HG03175 (cell line): ENCODE data around the gene SMYD3.
A peak's percentile ranks its signal among the peaks of the same experiment; 100 is the strongest.

Source experiments
- ATAC-seq: cut with Tn5 transposase; IDR thresholded peaks from one replicate; pipeline ENCODE4 v1.9.1; 2021; ENCODE audit warnings: mild to moderate bottlenecking, moderate library complexity; ENCODE audit not compliant: unreplicated experiment

The SMYD3 gene

DNA sequence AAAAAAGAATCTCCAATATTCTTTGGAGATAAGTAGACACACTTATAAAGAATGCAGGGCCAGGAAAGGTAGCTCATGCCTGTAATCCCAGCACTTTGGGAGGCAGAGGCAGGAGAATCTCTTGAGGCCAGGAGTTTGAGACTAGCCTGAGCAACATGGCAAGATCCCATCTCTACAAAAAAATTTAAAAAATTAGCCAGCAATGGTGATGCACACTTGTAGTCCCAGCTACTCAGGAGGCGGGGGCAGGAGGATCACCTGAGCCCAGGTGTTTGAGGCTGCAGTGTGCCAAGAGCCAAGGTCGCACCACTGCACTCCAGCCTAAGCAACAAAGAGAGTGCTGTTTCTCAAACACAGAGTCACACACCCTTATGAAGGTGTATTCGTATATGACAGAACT, 385.0 kb downstream of the SMYD3 start:
- ATAC-seq = no peak

DNA sequence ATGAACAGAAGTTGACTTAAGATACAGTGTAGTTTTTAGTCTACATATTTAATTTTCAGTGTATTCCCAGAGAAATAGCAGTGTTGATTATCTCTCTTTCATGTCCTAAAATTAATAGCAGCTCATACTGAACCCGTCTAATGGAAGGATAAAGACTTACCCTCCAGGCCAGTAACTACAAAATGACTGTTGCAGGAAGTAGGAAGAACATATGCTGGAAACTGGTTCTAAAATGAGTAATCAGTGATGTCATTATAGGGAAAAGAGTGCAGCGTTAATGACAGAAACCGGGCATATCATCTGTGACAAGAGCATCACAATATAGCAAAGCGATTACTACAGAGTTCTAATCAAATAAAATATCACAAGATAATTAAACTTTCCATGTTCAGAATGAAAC, 385.5 kb downstream of the SMYD3 start:
- ATAC-seq = no peak

DNA sequence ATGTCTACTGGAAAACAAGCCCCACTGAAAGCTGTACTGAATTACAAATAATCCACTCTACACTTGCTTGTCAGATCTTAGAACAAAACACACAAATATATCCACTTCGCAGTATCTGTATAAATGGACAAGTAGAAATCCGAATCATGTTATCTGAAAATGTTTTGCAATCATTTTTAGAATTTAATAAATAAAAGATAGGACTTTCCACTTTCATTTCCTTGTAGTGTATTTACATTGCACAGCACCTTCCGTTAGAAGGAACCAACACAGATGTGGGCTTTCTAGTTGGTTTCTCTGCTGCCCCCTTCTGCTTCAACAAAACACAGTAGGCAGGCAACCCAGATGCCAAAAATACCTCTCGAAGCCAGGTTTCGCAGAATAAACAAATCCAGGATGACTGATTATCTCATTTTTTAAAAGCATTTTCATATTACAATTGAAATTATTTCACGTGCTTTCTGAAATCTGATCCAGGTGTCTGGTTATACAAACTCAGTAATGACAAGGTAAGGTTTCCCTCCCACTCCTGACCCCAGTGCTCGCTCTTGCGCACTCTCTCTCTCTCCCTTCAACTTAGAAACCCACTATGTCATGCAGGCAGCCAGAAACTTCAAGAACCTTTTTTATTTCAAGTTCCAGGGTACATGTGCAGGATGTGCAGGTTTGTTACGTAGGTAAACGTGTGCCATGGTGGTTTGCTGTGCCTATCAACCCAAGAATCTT, 389.9 kb downstream of the SMYD3 start:
- ATAC-seq = peak; percentile 95

DNA sequence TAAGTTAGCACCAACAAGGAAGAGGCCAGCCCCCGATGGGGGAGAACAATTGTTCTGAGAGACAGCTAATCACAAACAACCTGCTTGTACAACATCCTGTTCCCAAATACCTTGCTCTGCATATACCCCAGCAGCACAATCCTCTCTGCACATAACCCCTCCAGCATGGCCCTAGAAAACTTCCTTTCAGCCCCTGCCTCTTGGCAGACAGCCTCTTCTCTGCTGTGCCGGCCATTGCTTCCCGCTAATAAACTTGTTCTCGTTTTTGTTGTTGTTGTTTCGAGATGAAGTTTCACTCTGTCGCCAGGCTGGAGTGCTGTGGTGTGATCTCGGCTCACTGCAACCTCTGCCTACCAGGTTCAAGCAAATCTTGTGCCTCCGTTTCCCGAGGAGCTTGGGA, 392.7 kb downstream of the SMYD3 start:
- no peak for ATAC-seq

DNA sequence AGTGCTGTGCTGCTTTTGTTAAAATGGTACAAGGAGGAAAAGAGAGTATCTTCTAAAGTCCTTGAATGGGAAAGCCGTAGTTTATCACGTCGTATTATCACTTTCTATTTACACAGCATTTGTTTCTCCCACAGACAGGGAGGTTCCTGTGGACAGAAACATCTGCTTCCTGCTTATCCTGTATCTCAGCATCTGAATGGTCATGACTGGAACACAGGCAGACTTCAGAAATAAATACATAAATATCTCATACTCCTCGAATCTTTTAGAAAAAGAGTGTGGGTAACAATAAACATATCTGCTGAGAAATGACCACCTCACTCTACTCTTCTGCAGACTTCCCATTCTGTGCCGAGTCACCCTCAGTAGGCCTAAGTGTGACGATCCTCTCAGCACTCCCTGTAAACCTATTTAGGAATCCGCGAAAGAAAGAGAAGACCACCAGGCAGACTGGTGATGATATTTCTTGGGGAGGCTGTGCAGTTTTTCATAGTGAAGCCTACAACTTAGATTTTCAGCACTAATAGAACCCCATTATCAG, 393.5 kb downstream of the SMYD3 start:
- ATAC-seq = no peak

DNA sequence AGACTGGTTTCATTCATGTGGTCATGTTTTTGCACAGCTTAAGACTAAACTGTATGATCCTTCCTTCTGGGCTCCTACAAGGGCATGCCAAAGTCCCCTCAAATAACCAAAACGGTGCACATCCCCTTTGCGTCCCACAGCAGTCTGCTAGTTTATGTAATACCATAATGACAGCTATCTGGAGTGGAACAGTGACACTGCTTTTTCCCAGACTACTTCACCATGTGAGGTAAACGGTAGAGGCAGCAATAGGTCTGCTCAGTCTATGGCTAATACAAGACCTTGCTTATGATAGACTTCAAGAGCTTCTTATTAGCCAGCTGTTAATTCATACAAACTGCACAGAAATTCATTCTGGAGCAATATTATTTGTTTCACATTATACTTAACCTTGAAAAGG, 395.5 kb downstream of the SMYD3 start:
- no peak for ATAC-seq

DNA sequence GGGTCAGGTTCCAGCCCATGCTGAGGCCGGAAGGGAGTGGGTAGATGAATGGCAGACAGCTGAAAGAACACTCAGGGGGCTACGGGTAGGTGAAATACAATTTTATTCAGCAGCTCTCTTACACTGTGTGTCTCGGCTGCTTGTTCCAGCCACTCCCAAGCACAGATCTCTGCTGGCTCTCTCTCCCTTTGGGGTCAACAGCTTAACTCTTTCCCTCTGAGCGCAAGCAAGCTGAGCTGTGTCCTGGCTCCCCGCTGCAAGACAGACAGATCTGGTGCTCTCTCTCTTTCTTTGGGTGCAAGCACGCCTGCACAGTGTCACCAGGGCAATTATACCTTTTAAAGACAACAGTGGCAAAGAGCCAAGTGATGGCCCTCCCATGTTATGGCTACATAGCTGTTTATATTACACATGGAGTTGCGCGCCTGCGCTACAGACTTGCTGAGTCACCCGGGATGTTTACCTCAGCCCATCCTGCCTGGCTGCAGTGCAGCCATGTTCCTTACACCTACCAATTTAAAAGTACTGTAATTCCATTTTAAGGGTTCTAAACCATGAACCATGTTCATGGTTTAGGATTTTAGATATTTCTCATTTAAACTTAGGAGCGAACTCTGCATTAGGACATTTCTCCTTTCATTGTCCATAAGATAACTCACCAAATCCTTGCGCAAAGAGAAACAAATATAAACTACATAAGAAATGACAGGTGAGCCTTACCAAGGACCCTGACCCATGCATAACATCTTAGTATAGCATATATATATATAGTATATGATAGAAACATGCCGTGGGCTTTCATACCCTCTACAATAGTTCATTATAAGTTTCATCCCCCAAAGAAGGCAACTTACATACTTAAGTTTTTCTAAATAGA, 396.5 kb downstream of the SMYD3 start:
- ATAC-seq = no peak

DNA sequence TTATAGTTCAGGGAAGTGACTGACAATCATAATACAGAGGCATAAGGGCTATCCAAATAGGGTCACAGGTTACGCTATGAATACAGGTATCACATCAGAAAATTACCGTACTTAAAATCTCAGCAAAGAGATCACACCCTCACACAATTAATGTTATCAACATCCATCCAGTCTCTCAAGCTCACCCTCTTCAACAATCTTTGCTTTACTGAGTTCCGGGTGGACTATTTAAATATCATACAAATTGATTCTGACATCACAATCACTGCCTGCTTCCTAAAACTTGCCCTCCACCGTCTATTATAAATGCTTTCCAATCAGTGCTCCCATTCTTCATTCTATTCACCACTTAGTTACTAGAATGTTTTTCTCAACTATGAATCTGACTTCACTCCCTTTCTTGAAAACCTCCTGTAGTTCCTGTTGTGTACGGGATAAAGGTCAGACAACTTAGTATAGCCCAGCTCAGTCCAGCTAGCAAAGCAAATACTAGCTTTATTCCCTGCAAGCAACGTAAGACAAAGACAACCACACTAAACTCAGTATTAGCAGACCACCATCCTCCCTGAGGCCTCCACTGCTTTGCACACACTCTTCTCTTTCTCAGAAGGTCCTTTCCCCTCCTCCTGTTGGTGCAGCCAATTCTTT, 398.7 kb downstream of the SMYD3 start:
- ATAC-seq = no peak

DNA sequence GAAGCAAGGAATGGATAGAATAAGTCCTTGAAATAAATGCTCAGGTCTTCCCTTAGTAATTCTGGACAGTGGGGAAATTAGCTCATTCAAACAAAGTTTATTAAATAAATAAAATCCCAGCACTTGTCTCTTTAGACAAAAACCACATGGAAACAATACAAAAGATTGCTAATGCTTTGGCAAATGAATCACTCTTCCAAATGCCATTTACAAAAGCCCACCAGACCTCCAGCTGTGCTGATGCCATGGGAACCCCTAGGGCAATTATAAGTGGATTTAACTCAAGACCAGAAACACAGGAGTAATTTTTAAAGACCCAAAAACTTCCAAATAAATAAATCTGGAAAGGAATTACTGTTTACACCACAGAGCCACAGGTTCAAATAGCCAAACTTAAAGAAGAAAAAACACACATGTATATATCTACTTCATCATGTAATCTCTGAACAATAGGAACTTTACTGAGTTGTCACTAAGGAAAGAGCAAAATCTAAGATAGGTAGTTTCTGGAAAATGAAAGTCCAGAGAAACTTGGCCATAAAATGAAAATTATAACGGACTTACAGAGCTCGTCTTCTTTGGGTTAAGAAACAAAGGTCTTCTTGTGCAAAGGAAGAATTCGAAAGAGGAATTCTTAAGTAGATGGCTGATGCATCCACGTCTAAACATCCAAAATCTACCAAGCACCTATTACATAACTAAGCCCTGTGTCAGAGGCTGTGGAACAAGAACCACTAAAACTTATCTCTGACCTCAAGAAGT, 399.4 kb downstream of the SMYD3 start:
- no peak for ATAC-seq

DNA sequence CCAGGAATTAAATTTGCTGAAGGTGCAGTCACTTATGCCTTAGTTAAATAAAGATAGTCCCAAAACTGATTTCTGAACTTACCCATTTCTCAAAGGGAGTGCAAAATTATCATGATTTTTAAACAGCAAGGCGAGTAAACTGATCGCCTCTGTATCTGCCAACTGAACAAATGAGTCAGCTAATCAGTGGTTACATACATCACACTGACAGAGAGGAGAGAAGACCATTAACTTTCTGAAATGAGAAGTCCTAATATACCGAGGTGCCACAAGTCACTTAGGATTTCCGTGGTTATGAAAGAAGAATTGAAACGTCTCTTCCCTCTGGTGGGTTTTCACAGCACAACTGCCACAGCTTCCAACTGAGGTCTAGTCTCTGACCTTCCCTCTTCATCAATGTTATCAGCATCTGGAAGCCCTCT, 400.7 kb downstream of the SMYD3 start:
- ATAC-seq = peak; percentile 94

DNA sequence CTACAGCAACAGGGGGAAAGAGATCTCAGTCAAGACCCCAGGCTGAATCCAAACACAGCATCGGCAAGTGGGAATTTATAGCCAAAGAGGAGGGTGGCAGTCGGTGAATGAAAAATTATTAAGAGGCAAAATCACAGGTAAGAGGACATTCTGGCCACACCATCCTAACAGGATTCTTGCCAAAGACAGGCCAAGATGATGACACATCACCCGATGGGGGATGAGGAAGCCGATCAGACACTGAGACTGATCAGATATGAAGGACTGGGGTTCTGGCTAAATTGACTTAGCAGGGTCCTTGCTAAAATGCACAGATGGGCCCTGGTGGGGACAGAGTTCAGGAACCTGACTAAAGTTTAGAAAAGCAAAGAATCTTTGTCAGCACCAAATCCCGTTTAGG, 402.2 kb downstream of the SMYD3 start:
- ATAC-seq = no peak

DNA sequence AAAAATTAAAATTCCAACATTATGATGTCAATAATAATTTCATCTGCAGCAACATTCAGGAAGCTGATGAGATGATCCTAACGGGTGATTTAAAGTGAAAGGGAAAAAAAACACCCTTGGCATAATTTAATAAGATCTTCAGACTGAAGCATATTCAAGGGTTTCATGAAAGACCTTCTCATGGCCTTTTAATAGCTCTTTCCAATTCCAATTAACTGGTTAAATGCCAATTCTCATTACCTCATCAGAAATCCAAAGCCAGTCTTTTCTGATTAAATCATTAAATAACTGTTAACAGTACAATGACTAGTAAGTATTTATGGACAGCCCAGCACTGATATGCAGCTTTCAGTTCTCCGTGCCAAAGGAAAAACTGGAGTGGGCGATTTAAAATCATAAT, 407.5 kb downstream of the SMYD3 start:
- no peak for ATAC-seq

DNA sequence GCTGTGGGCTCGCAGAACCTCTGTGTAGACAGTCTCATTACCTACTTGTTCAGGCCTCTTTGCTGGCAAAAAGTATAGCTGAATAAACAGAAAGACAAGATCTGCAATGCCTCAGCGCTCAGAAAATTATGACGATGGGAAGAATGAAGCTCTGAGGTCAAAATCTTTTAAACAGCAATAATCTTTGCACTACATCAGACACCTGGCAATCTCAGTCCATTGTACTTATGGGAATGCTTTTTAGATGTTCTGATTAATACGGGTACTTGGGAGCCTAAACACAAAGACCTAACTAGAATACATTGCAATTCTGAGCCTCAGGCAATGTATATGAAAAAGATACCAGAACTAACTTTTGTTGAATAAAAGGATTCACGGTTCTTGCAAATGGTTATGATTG, 410.7 kb downstream of the SMYD3 start:
- no peak for ATAC-seq

DNA sequence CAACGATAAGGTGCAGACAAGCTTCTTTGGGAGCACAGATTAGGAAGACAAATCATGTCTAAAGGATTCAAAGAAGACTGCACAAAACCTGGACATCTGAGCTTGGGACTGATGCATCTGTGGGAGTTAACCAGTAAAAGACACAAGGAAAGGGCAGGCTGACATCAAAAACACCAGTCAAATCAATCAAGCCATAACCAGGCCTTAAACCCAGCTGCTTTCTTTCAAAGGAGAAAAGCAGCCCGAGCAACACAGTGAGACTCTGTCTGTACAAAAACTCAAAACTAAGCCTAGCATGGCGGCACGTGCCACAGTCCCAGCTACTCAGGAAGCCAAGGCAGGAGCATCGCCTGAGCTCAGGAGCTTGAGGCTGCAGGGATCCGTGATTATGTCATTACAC, 411.6 kb downstream of the SMYD3 start:
- no peak for ATAC-seq

DNA sequence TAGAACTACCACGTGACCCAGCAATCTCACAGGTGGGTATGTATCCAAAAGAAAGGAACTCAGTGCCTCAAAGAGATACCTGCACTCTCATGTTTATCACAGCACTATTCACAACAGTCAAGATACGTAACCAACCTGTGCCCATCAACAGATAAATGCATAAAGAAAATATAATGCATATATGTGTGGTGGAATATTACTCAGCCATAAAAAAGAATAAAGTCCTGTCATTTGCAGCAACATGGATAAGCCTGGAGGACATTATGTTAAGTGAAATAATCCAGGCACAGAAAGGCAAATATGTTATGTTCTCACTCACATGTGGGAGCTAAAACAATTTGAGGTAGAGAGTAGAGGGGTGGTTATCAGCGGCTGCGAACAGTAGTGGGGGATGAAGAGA, 413.8 kb downstream of the SMYD3 start:
- ATAC-seq = no peak

DNA sequence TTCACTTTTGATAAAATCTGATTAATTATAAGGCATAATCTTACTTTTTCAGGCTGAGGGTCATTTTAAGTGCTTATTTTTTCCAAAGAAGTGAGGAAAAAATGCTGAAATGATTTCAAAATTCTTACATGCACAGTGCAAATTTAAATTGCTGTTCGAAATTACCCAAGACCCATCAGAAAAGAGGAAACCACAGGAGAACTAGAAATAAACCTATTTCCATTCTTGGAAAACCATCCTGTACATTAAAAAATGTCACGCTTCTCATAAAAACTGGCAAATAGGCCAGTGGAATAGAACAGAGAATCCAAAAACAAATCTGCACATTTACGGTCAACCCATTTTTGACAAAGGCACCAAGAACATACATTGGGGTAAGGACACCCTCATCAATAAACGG, 414.9 kb downstream of the SMYD3 start:
- ATAC-seq = no peak

DNA sequence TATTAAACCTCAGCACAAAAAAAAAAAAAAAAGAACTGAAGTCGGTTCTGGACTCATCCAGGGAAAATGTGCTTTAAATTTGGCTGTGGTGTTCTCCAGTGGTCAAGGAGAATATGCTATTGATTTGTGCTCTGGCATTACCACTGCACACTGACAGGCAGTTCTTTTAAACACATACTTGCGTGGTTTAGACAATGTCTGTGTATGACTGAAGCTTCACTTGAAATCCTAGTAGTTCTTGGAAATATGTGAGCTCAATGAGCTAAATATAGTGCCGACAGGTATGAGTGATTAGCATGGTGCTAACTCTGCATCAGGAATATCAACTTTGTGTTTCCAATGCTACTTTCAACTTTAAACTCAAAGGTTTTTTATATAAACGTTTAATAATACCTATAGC, 415.6 kb downstream of the SMYD3 start:
- no peak for ATAC-seq

DNA sequence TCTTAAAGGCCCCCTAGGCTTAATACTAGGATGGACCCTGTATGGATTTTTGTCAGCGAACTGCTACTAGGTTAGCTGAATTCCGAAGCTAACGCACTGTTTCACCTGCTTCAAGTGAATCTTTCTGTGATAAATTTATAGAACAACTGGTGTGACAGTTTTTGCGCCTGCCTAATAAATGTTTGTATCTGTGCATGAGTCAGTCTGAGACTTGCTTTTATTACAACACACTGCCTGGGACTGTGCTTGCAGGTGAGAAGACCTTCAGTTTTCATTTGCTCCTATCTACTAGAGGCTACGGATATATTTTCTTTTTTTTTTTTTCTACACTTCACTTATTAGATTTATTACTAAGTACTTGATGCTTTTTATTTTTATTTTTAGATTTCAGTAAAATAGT, 420.9 kb downstream of the SMYD3 start:
- ATAC-seq = no peak

DNA sequence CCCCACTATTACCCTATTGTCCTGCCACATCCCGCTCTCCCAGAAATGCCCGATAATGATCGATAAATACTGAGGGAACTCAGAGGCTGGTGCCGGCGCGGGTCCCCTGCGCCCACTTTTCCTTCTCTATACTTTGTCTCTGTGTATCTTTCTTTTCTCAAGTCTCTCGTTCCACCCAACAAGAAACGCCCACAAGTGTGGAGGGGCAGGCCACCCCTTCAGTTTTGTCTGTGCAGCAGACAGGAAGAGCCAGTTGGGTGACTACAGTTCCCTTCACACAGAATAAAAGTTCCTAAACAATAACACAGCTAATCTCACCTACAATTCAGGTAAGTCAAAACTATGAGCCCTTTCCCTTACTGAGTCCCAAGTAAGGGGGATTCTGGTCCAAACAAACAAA, 423.7 kb downstream of the SMYD3 start:
- no peak for ATAC-seq

DNA sequence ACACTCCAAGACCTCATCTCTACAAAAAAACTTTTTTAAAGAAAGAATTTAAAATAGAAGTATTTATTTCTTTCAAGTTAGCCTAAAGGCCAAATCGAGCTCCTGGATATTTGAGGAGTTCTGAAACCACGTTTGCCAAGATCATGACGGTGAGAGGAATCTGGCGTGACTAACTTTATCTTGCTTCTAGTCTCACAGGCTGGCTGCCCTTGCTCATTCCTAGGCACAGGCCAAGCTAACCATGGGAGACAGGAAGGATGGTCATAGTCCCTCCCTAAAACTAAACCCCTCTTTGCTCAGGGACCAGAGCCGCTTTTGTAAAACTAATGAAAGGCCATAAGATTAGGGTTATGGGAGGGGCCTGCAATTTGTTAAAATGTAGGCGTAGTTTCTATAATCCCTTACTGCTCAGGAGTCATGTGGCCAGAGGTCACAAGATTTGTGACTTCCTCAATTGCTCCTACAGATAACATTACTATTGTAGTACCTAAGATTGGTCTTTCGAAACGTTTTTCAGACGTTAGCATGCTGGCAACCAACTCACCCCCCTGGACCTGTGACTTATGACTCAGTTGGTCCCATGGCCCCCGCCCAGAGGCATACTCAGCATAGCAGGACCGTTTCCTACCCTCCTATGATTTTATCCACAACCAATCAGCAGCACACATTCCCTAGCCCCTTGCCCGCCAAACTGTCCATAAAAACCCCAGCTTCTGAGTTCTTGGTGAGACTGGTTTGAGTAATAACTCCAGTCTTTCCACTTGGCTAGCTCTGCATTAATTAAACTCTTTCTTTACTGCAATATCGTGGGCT, 425.0 kb downstream of the SMYD3 start:
- ATAC-seq = no peak
